Forelimb muscle (tissue), 1 donor: ENCODE measurements around the gene FBXL14. TPM values are rescaled to one million over a fixed set of nuclear protein-coding genes. Genes with fewer than 3 reads are reported as not detected.
"Not testable (repeated sequence)": the region's sequence is repeated elsewhere in the genome, so short reads cannot be mapped to it uniquely, and the experiment has no call there.

Source experiments
- DNase-seq: peaks from one replicate; pipeline ENCODE4 v3.0.0-alpha.2; 2013; ENCODE audit warnings: low read depth
- polyA plus RNA-seq: library from polyadenylated mRNA; unstranded; fragments of 120-200 nt; gene quantifications from one replicate; pipeline ENCODE4 v1.2.1, GENCODE V29; 2013; ENCODE audit not compliant: insufficient read length

Gene FBXL14
- polyA plus RNA-seq, 1 donor, result 4.5 TPM

- DNase-seq, result no peak
Measured at GRCh38 chr12:1619587-1619986, 25.2 kb upstream of the FBXL14 start.

- no peak for DNase-seq
Measured at GRCh38 chr12:1619159-1619558, 24.8 kb upstream of the FBXL14 start.

GRCh38 chr12:1618489-1618888 lies 24.1 kb upstream of the FBXL14 start:
- no peak for DNase-seq

- no peak for DNase-seq
Measured at GRCh38 chr12:1616233-1617066, 22.1 kb upstream of the FBXL14 start.

- DNase-seq, result no peak
Measured at GRCh38 chr12:1614360-1614759, 20.0 kb upstream of the FBXL14 start.

GRCh38 chr12:1613860-1614259 lies 19.5 kb upstream of the FBXL14 start:
- no peak for DNase-seq

GRCh38 chr12:1611803-1612572 lies 17.6 kb upstream of the FBXL14 start:
- no peak for DNase-seq

- no peak for DNase-seq
Measured at GRCh38 chr12:1610072-1610643, 15.8 kb upstream of the FBXL14 start.

- no peak for DNase-seq
Measured at GRCh38 chr12:1608713-1609119, 14.3 kb upstream of the FBXL14 start.

- DNase-seq, result no peak
Measured at GRCh38 chr12:1607940-1608712, 13.7 kb upstream of the FBXL14 start.

- no peak for DNase-seq
Measured at GRCh38 chr12:1606021-1606622, 11.7 kb upstream of the FBXL14 start.

- DNase-seq, result peak; percentile 77
Measured at GRCh38 chr12:1605129-1606020, 11.0 kb upstream of the FBXL14 start.

- no peak for DNase-seq
Measured at GRCh38 chr12:1604464-1604863, 10.1 kb upstream of the FBXL14 start.

- no peak for DNase-seq
Measured at GRCh38 chr12:1603269-1603993, 9.1 kb upstream of the FBXL14 start.

GRCh38 chr12:1602706-1603105 lies 8.3 kb upstream of the FBXL14 start:
- not testable (repeated sequence) for DNase-seq

GRCh38 chr12:1598757-1599156 lies 4.4 kb upstream of the FBXL14 start:
- DNase-seq, result no peak

- no peak for DNase-seq
Measured at GRCh38 chr12:1595690-1596347, 1.4 kb upstream of the FBXL14 start.

GRCh38 chr12:1595026-1595561 lies 713 bp upstream of the FBXL14 start:
- DNase-seq, result no peak

- no peak for DNase-seq
Measured at GRCh38 chr12:1594006-1594260, 448 bp downstream of the FBXL14 start.
